ENCODE measurements around the gene LMNA. TPM values are rescaled to one million over a fixed set of nuclear protein-coding genes. Genes with fewer than 3 reads are reported as not detected.

LMNA gene
- total and polyA plus RNA-seq, 5 experiments from 2014 or later, result 0.62 to 4.0 (median 2.0) TPM

- POLR2A ChIA-PET, result interaction anchor here (0.7 to 1.2 kb wide), 3 partner anchors 14 to 199 kb away, joined by 3 to 5 read pairs (median 4); partner anchors contain the start of gene SMG5
- Mint-ChIP-seq H3K27me3 (peaks cover 15 to 40% (median 27%) of the 10 kb centered on the region in 5 donors), H3K27ac (no peak overlapping the region), H3K4me3 (peak overlapping the region; percentile 68 to 91 (median 82)), H3K9me3 (no peaks in the 10 kb centered on the region), H3K36me3 (no peaks in the 10 kb centered on the region), H3K4me1 (peaks cover 0 to 15% (median 6%) of the 10 kb centered on the region in 4 donors)
- DNase-seq (no peak), ATAC-seq (no peak)
Observed at GRCh38 chr1:156083800-156084790, 30.4 kb upstream of the LMNA start.

DNA sequence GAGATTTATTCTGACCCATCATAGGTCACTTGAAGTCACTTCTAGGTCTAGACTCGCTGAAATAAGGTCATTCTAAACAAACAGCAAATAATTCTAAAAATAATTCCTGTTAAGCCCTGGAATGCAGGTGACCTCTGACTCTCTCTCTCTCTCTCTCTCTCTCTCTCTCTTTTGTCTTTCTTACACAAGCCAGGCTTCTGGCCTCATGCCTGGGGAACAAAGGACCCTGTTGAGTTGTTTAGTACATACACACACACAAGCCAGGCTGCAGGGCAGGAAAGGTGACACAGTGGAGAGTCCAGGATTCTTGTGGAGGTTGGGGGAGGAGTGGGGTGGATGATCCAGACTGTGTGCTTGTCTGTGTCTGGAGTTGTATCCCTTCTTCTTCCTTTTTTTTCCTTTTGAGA is 28.3 kb upstream of the LMNA start:
- DNase-seq (no peak), ATAC-seq (no peak)
- Mint-ChIP-seq H3K4me3 (peak overlapping the region in 1 of 10 donors; percentile 4), H3K27ac (no peak overlapping the region), H3K27me3 (peaks cover 18 to 60% (median 32%) of the 10 kb centered on the region in 5 donors), H3K36me3 (no peaks in the 10 kb centered on the region), H3K4me1 (peaks cover 6 to 20% (median 10%) of the 10 kb centered on the region in 4 donors), H3K9me3 (no peaks in the 10 kb centered on the region)
- POLR2A ChIA-PET, result no interaction called here

DNA sequence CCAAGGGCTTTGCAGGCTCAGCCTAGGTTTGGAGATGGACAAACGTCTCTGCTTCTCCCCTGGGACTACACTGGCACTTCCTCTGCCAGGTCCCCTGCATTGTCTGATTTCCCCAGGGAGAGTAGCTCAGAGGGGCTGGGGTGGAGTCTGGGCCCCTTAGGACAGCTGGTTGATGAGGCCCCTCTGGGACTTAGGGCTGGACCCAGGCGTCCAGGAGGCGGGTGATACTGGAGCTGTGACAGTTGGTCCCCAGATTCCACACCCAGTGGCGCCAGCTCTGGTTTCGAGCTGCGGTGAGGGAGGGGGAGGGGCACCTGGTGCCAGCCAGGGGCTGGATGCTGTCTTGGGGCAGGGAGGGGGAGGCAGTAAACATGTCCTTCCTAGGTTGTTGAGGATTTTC is 24.8 kb upstream of the LMNA start:
- POLR2A ChIA-PET, result interaction anchor here (0.6 to 3.2 kb wide), 3 partner anchors 37 to 59 kb away, joined by 4 to 23 read pairs (median 6); no protein-coding TSS in a partner anchor
- peaks cover 12 to 58% (median 28%) of the 10 kb centered on the region in 5 donors for H3K27me3 Mint-ChIP-seq
- H3K4me1 Mint-ChIP-seq, result peaks cover 4 to 7% (median 6%) of the 10 kb centered on the region in 4 donors
- ATAC-seq (no peak), DNase-seq (no peak)
- no peak overlapping the region for H3K27ac Mint-ChIP-seq
- peak overlapping the region in 1 of 10 donors; percentile 1 for H3K4me3 Mint-ChIP-seq
- no peaks in the 10 kb centered on the region for H3K36me3 Mint-ChIP-seq
- no peaks in the 10 kb centered on the region for H3K9me3 Mint-ChIP-seq

DNA sequence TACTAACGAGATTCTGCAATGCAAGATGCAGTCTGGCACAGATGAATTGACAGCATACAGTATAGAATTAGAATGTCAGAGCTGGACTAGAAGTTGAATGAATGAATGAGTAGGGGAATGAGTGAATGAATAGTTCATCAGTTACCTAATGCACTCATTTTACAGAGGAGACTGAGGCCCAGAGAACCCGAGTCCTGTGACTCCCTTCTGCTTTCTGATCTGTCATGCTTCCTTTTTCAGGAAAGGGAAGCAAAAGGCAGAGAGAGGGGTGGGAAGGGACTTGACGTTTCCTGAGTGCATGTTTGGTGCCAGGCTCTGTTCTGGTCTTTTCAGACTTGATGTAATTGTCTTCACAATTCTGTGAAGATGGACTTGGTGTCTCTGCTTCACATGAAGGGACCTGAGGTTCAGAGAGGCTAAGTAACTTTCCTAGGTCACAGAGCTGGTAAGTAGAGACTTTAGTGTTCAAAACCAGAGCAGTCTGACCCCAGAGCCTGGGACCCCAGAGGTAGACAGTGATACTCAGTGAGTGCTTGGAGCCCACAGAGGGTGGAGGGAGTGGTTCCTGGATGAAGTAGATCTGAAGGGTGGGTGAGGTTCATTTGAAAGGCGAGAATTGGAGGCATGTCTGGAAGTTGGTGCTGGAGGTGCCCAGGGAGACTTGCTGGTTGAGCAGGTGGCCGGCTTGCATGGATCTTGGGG is 24.2 kb upstream of the LMNA start:
- DNase-seq (no peak), ATAC-seq (peak; percentile 44 to 54)
- POLR2A ChIA-PET, result interaction anchor here (0.6 to 3.2 kb wide), 2 partner anchors 39 to 58 kb away, joined by 4 to 23 read pairs; no protein-coding TSS in a partner anchor
- peaks cover 4 to 9% (median 7%) of the 10 kb centered on the region in 4 donors for H3K4me1 Mint-ChIP-seq
- H3K27me3 Mint-ChIP-seq, result peaks cover 11 to 53% (median 24%) of the 10 kb centered on the region in 5 donors
- H3K4me3 Mint-ChIP-seq, result no peak overlapping the region
- H3K27ac Mint-ChIP-seq, result peak overlapping the region in 3 of 10 donors; percentile 26 to 86 (median 75)
- no peaks in the 10 kb centered on the region for H3K36me3 Mint-ChIP-seq
- H3K9me3 Mint-ChIP-seq, result no peaks in the 10 kb centered on the region

DNA sequence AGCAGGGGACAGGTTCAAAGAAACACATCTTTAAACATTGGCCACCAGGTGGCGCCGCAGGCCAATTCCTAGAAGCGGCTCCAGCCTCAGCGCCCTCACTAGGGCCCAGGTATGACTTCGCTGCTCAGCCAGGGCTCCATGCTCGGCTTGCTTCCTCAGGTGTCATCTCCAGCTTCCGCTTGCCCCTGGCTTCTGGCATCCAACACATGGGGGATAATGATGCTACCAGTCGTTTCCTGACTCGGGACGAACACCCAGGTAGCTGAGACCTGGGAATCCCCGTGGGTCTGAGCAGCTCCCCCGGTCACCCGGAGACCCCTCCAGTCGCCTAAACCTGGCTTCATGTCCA is 23.7 kb upstream of the LMNA start:
- H3K27me3 Mint-ChIP-seq, result peaks cover 9 to 48% (median 21%) of the 10 kb centered on the region in 5 donors
- H3K36me3 Mint-ChIP-seq, result no peaks in the 10 kb centered on the region
- ATAC-seq (peak; percentile 98 to 99), DNase-seq (peak; percentile 78 to 92 (median 84))
- H3K4me1 Mint-ChIP-seq, result peaks cover 4 to 12% (median 10%) of the 10 kb centered on the region in 4 donors
- H3K9me3 Mint-ChIP-seq, result no peaks in the 10 kb centered on the region
- H3K27ac Mint-ChIP-seq, result peak overlapping the region in 5 of 10 donors; percentile 26 to 86 (median 66)
- H3K4me3 Mint-ChIP-seq, result no peak overlapping the region
- POLR2A ChIA-PET, result interaction anchor here (3.2 kb wide), 1 partner anchor 38 kb away, joined by 23 read pairs; no protein-coding TSS in a partner anchor

- DNase-seq (no peak), ATAC-seq (no peak)
- Mint-ChIP-seq H3K4me3 (no peak overlapping the region), H3K27ac (no peak overlapping the region), H3K36me3 (no peaks in the 10 kb centered on the region), H3K4me1 (peaks cover 11 to 19% (median 18%) of the 10 kb centered on the region in 4 donors), H3K9me3 (no peaks in the 10 kb centered on the region), H3K27me3 (peaks cover 5 to 40% (median 16%) of the 10 kb centered on the region in 5 donors)
- POLR2A ChIA-PET, result interaction anchor here (3.2 kb wide), 1 partner anchor 37 kb away, joined by 23 read pairs; no protein-coding TSS in a partner anchor
Observed at GRCh38 chr1:156091610-156092009, 22.9 kb upstream of the LMNA start.

GRCh38 chr1:156095906-156096508 is 18.5 kb upstream of the LMNA start:
- H3K4me1 Mint-ChIP-seq, result peaks cover 19 to 41% (median 32%) of the 10 kb centered on the region in 4 donors
- H3K4me3 Mint-ChIP-seq, result peak overlapping the region in 5 of 10 donors; percentile 5 to 82 (median 69)
- H3K36me3 Mint-ChIP-seq, result peaks cover 0 to 1% (median 0%) of the 10 kb centered on the region in 3 donors
- POLR2A ChIA-PET, result interaction anchor here (0.5 to 3.8 kb wide), 7 partner anchors 10 to 129 kb away, joined by 4 to 30 read pairs (median 8); partner anchors contain the start of gene LMNA
- DNase-seq (no peak), ATAC-seq (no peak)
- H3K27ac Mint-ChIP-seq, result peak overlapping the region; percentile 63 to 99 (median 98)
- peaks cover 0 to 12% (median 5%) of the 10 kb centered on the region in 5 donors for H3K27me3 Mint-ChIP-seq
- H3K9me3 Mint-ChIP-seq, result peaks cover 0 to 3% (median 0%) of the 10 kb centered on the region in 9 donors

- POLR2A ChIA-PET, result interaction anchor here (1.0 to 3.8 kb wide), 7 partner anchors 10 to 186 kb away, joined by 3 to 30 read pairs (median 6); partner anchors contain the start of genes LMNA and SMG5
- Mint-ChIP-seq H3K36me3 (peaks cover 0 to 1% (median 0%) of the 10 kb centered on the region in 3 donors), H3K27me3 (peaks cover 0 to 12% (median 5%) of the 10 kb centered on the region in 5 donors), H3K4me1 (peaks cover 19 to 47% (median 32%) of the 10 kb centered on the region in 4 donors), H3K9me3 (peaks cover 0 to 3% (median 0%) of the 10 kb centered on the region in 9 donors), H3K27ac (peak overlapping the region; percentile 75 to 99 (median 98)), H3K4me3 (peak overlapping the region; percentile 5 to 85 (median 72))
- DNase-seq (peak; percentile 73 to 92 (median 84)), ATAC-seq (peak; percentile 80 to 82)
Observed at GRCh38 chr1:156096640-156097391, 17.7 kb upstream of the LMNA start.

GRCh38 chr1:156097499-156098178 is 16.9 kb upstream of the LMNA start:
- Mint-ChIP-seq H3K36me3 (peaks cover 0 to 1% (median 0%) of the 10 kb centered on the region in 3 donors), H3K27me3 (peaks cover 0 to 12% (median 4%) of the 10 kb centered on the region in 5 donors), H3K9me3 (peaks cover 0 to 3% (median 0%) of the 10 kb centered on the region in 9 donors), H3K27ac (peak overlapping the region; percentile 75 to 99 (median 98)), H3K4me3 (peak overlapping the region in 3 of 10 donors; percentile 5 to 85 (median 74)), H3K4me1 (peaks cover 19 to 48% (median 33%) of the 10 kb centered on the region in 4 donors)
- DNase-seq (no peak), ATAC-seq (peak in 1 of 2 donors; percentile 2)
- POLR2A ChIA-PET, result interaction anchor here (1.0 to 3.8 kb wide), 6 partner anchors 9 to 185 kb away, joined by 3 to 30 read pairs (median 7); partner anchors contain the start of genes LMNA and SMG5

DNA sequence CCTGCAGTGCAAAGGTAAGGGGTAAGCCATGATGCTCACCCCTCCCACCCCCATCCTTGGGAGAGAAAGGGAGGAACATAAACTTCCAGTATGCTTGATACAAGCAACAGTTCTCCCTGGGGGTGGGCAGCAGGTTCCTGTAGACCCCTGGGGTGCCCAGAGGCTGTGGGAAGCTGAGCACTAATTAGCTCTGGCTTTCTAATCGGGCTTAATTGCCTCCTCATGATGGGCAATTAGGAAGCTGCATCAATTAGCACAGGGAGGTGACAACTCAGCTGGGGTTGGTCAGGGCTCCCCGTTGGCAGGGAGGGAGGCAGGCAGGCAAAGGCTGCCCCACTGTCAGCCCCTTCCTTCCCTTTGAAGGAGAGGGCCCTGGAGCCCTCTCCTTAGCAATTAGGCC is 15.7 kb upstream of the LMNA start:
- no peak for ATAC-seq
- Mint-ChIP-seq H3K27ac (peak overlapping the region in 9 of 10 donors; percentile 3 to 99 (median 98)), H3K36me3 (peaks cover 0 to 1% (median 0%) of the 10 kb centered on the region in 3 donors), H3K27me3 (peaks cover 0 to 9% (median 5%) of the 10 kb centered on the region in 5 donors), H3K9me3 (peaks cover 0 to 3% (median 0%) of the 10 kb centered on the region in 9 donors), H3K4me3 (no peak overlapping the region), H3K4me1 (peaks cover 27 to 60% (median 40%) of the 10 kb centered on the region in 4 donors)
- DNase-seq, result no peak
- POLR2A ChIA-PET, result interaction anchor here (0.5 to 1.5 kb wide), 3 partner anchors 15 to 141 kb away, joined by 3 to 5 read pairs (median 4); no protein-coding TSS in a partner anchor

Data from naive thymus-derived CD8-positive, alpha-beta T cell (primary cell).